Smooth muscle cell (in vitro differentiated cells): ENCODE data around the gene SLCO3A1. TPM values are rescaled to one million over a fixed set of nuclear protein-coding genes. Genes with fewer than 3 reads are reported as not detected.

Source experiments
- DNase-seq: peaks from one replicate; lab custom pipeline; 2025; ENCODE audit not compliant: unreplicated experiment; lab: John Stamatoyannopoulos, UW
- H2AFZ ChIP-seq: fragments of 200-600 bp; sonication (generic); 2 replicates; pipeline ENCODE4 v1.6.0; 2016; ENCODE audit warnings: antibody characterized with exemption, low read depth, mild to moderate bottlenecking
- H3F3A ChIP-seq: fragments of 200-600 bp; sonication (generic); 2 replicates; pipeline ENCODE4 v1.6.0; 2017; ENCODE audit warnings: antibody characterized with exemption, low read depth
- H3K27ac ChIP-seq: fragments of 200-600 bp; sonication (generic); 2 replicates; pipeline ENCODE4 v1.5.1; 2016; ENCODE audit warnings: low read depth, mild to moderate bottlenecking
- H3K27me3 ChIP-seq: fragments of 200-600 bp; sonication (generic); 2 replicates; pipeline ENCODE4 v1.6.1; 2016; ENCODE audit warnings: low read depth, mild to moderate bottlenecking
- H3K36me3 ChIP-seq: fragments of 200-600 bp; sonication (generic); 2 replicates; pipeline ENCODE4 v1.5.1; 2016; ENCODE audit warnings: low read depth
- H3K4me1 ChIP-seq: fragments of 200-600 bp; sonication (generic); 2 replicates; pipeline ENCODE4 v1.5.1; 2016; ENCODE audit warnings: low read depth
- H3K4me2 ChIP-seq: fragments of 200-600 bp; sonication (generic); 2 replicates; pipeline ENCODE4 v1.6.0; 2016; ENCODE audit warnings: mild to moderate bottlenecking
- H3K4me3 ChIP-seq: fragments of 200-600 bp; sonication (generic); 2 replicates; pipeline ENCODE4 v1.5.1; 2016; ENCODE audit warnings: mild to moderate bottlenecking
- H3K79me2 ChIP-seq: fragments of 200-600 bp; sonication (generic); 2 replicates; pipeline ENCODE4 v1.6.0; 2016; ENCODE audit warnings: low read depth, mild to moderate bottlenecking
- H3K9ac ChIP-seq: fragments of 200-600 bp; sonication (generic); 2 replicates; pipeline ENCODE4 v1.6.0; 2016; ENCODE audit warnings: low read depth
- H3K9me3 ChIP-seq: fragments of 200-600 bp; sonication (generic); replicated peaks from 2 replicates; pipeline ENCODE4 v1.5.1; 2016; ENCODE audit warnings: low read depth
- H4K20me1 ChIP-seq: fragments of 200-600 bp; sonication (generic); 2 replicates; pipeline ENCODE4 v1.6.0; 2016; ENCODE audit warnings: low read depth
- WGBS: methylation state at CpG from one replicate; pipeline ENCODE4 v1.1.7; 2016; ENCODE audit warnings: low lambda C conversion rate; 5-methylcytosine and 5-hydroxymethylcytosine counted together
- polyA plus RNA-seq: library from polyadenylated mRNA; unstranded; fragments of >200 nt; fragmentation: Nextera tagmentation; extraction: Ambion mirVana; gene quantifications from 2 replicates; pipeline ENCODE4 v1.2.1, GENCODE V29; 2016
- total RNA-seq: library from RNA; depleted of rRNA; stranded (reverse); fragments of >200 nt; gene quantifications from 2 replicates; pipeline ENCODE4 v1.2.3, GENCODE V29; 2014
- TF ChIP-seq, protein P1 (sequence below): fragments of 200-600 bp; sonication (generic); IDR thresholded peaks from 2 replicates; pipeline ENCODE4 v1.5.1; 2017; ENCODE audit warnings: borderline replicate concordance, mild to moderate bottlenecking, antibody characterized with exemption; ENCODE audit not compliant: insufficient read depth, poor library complexity, severe bottlenecking

The SLCO3A1 gene
- total and polyA plus RNA-seq, 2 experiments from 2014 or later: 1.3 to 12.6 TPM

DNA sequence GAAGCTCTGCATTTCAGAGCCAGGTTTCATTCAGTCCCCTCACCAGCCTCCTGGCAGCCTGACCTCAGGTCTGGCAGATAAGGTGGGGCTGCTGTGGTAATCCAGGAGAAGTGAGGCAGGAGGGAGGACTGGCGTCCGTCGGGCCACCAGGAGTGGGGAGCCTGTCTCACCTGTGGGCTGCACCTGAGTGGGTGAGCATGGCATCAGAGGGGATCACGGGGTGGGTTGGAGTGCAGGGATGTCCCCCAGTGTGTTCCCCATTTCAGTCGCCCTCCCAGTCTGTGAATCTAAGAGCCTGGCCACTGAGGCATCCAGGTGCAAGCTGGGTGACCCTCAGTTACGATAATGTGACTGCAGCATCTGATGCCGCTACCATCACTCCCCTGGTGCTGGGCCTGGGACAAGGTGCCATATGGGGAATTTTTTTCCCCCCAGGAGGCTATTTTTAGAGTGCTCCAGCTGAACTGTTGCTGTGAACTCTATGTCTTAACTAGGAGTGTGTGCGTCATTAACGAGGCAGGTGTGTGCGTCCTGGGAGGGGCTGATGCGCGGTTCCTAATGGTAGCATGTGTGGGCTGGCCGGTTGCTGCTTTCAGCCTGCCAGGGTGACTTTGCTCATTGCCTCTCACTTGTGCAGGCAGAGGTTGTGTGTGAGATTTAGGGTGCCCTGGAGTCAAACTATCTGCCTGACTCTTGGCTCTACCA, 165.2 kb downstream of the SLCO3A1 start:
- 92% methylated on average over 12 of the region's 13 CpGs for whole genome bisulfite sequencing
- Histone ChIP-seq H3K9ac (no peak overlapping the region), H3F3A (no peaks in the 10 kb centered on the region), H3K36me3 (no peaks in the 10 kb centered on the region), H3K4me3 (no peak overlapping the region), H3K27ac (no peak overlapping the region), H3K79me2 (no peaks in the 10 kb centered on the region), H3K4me2 (no peak overlapping the region), H3K27me3 (peaks cover 16% of the 10 kb centered on the region), H2AFZ (no peak overlapping the region), H3K9me3 (no peaks in the 10 kb centered on the region), H3K4me1 (no peaks in the 10 kb centered on the region), H4K20me1 (no peaks in the 10 kb centered on the region)
- TF ChIP-seq, protein P1, sequence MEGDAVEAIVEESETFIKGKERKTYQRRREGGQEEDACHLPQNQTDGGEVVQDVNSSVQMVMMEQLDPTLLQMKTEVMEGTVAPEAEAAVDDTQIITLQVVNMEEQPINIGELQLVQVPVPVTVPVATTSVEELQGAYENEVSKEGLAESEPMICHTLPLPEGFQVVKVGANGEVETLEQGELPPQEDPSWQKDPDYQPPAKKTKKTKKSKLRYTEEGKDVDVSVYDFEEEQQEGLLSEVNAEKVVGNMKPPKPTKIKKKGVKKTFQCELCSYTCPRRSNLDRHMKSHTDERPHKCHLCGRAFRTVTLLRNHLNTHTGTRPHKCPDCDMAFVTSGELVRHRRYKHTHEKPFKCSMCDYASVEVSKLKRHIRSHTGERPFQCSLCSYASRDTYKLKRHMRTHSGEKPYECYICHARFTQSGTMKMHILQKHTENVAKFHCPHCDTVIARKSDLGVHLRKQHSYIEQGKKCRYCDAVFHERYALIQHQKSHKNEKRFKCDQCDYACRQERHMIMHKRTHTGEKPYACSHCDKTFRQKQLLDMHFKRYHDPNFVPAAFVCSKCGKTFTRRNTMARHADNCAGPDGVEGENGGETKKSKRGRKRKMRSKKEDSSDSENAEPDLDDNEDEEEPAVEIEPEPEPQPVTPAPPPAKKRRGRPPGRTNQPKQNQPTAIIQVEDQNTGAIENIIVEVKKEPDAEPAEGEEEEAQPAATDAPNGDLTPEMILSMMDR: no peak
- no peak for DNase-seq

DNA sequence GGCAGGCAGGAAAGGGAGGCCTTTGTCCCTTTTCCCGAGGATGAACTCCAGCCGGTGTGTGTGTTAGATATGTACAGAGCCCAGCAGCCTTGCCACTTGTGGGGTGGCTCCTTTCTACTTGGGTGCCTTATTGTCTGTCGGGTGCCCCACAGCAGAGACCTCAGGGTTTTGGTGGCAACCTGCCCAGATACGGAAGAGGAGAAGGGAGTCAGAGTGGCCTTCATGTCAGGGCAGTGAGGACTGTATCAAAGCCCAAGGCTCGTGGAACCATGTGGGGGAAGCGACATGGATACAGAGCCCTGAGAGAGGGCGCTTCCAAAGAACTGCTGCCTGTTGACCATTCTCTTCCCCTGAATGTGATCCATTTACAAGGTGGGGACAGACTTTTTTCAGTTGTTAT, 166.2 kb downstream of the SLCO3A1 start:
- Histone ChIP-seq H3K9me3 (no peaks in the 10 kb centered on the region), H2AFZ (no peak overlapping the region), H3K27me3 (peaks cover 8% of the 10 kb centered on the region), H4K20me1 (no peaks in the 10 kb centered on the region), H3K79me2 (no peaks in the 10 kb centered on the region), H3F3A (no peaks in the 10 kb centered on the region), H3K4me3 (no peak overlapping the region), H3K27ac (no peak overlapping the region), H3K36me3 (no peaks in the 10 kb centered on the region), H3K9ac (no peak overlapping the region), H3K4me1 (no peaks in the 10 kb centered on the region), H3K4me2 (no peak overlapping the region)
- no peak for DNase-seq
- TF ChIP-seq, protein P1: no peak
- WGBS: 91% methylated on average over 7 of the region's 7 CpGs

DNA sequence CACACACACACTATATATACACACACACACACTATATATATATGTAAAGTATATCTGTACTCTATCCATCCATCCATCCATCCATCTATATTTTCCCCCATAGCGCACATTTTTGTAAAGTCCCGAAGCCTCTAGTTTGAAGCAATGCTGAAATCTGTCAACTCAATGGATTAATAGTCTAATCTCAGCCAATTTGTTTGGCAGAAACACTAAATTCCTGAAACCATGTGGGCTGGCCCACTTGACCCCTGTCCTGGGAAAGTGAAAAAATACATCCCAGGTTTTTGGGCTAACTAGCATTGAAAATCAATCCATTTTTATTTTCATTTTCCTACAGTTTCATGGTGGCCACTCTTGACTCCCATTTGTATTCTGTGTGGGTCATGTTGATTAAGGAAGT, 166.7 kb downstream of the SLCO3A1 start:
- TF ChIP-seq, protein P1: no peak
- H3K27me3 ChIP-seq: peaks cover 8% of the 10 kb centered on the region
- H3K36me3 ChIP-seq: no peaks in the 10 kb centered on the region
- H3K4me3 ChIP-seq: no peak overlapping the region
- H4K20me1 ChIP-seq: no peaks in the 10 kb centered on the region
- no peaks in the 10 kb centered on the region for H3K9me3 ChIP-seq
- H3K9ac ChIP-seq: no peak overlapping the region
- 100% methylated on average over 2 of the region's 2 CpGs for WGBS
- H3K4me1 ChIP-seq: no peaks in the 10 kb centered on the region
- no peaks in the 10 kb centered on the region for H3K79me2 ChIP-seq
- H3K4me2 ChIP-seq: no peak overlapping the region
- H2AFZ ChIP-seq: no peak overlapping the region
- H3K27ac ChIP-seq: no peak overlapping the region
- DNase-seq: no peak
- no peaks in the 10 kb centered on the region for H3F3A ChIP-seq

- H3K27me3 ChIP-seq: peaks cover 12% of the 10 kb centered on the region
- H3K27ac ChIP-seq: no peak overlapping the region
- no peaks in the 10 kb centered on the region for H3K36me3 ChIP-seq
- no peaks in the 10 kb centered on the region for H3K9me3 ChIP-seq
- H3F3A ChIP-seq: no peaks in the 10 kb centered on the region
- no peaks in the 10 kb centered on the region for H4K20me1 ChIP-seq
- DNase-seq: no peak
- H3K79me2 ChIP-seq: no peaks in the 10 kb centered on the region
- H3K9ac ChIP-seq: no peak overlapping the region
- H3K4me1 ChIP-seq: no peaks in the 10 kb centered on the region
- H2AFZ ChIP-seq: no peak overlapping the region
- H3K4me2 ChIP-seq: no peak overlapping the region
- TF ChIP-seq, protein P1: no peak
- WGBS: 91% methylated on average over 3 of the region's 3 CpGs
- H3K4me3 ChIP-seq: no peak overlapping the region
These were observed 167.3 kb downstream of the SLCO3A1 start for GRCh38 chr15:92020804-92021203.
